Mesenchymal stem cell (in vitro differentiated cells and primary cell): ENCODE results near the gene MARVELD1.

Experiments
- DNase-seq: peaks from one replicate; pipeline ENCODE4 v3.0.0-alpha.2; 2013
- H2AFZ ChIP-seq: one replicate; pipeline ENCODE4 v1.6.1; 2013; ENCODE audit warnings: low read depth, mild to moderate bottlenecking, control low read depth, inconsistent platforms, low read length, moderate library complexity
- H2AK5ac ChIP-seq: 2 replicates; pipeline ENCODE4 v1.6.1; 2013; ENCODE audit warnings: low read length, moderate library complexity, mild to moderate bottlenecking, inconsistent platforms; ENCODE audit not compliant: severe bottlenecking
- H2BK120ac ChIP-seq: one replicate; pipeline ENCODE4 v1.6.1; 2013; ENCODE audit warnings: low read depth, mild to moderate bottlenecking, inconsistent platforms, low read length, moderate library complexity
- H2BK12ac ChIP-seq, 2 experiments: one replicate each; pipeline ENCODE4 v1.6.1; 2013; ENCODE audit warnings: inconsistent platforms in 2 of 2, low read length in 2 of 2, mild to moderate bottlenecking in 2 of 2, moderate library complexity in 2 of 2, control low read depth in 1 of 2
- H2BK15ac ChIP-seq: one replicate; pipeline ENCODE4 v1.6.1; 2013; ENCODE audit warnings: mild to moderate bottlenecking, low read depth, inconsistent platforms; ENCODE audit not compliant: poor library complexity, severe bottlenecking
- H2BK5ac ChIP-seq: 2 replicates; pipeline ENCODE4 v1.6.1; 2013; ENCODE audit warnings: low read depth, mild to moderate bottlenecking, low read length, control low read depth, inconsistent platforms; ENCODE audit not compliant: poor library complexity, severe bottlenecking
- H3K14ac ChIP-seq, 2 experiments: one replicate each; pipeline ENCODE4 v1.6.1; 2013; ENCODE audit warnings: inconsistent platforms in 2 of 2, low read length in 2 of 2, control low read depth in 1 of 2, mild to moderate bottlenecking in 1 of 2, moderate library complexity in 1 of 2
- H3K18ac ChIP-seq, 2 experiments: one replicate each; pipeline ENCODE4 v1.6.1; 2013; ENCODE audit warnings: inconsistent platforms in 2 of 2, low read length in 2 of 2, control low read depth in 1 of 2, low read depth in 1 of 2, mild to moderate bottlenecking in 1 of 2
- H3K23ac ChIP-seq, 2 experiments: one replicate each; pipeline ENCODE4 v1.6.1; 2013; ENCODE audit warnings: inconsistent platforms in 2 of 2, low read length in 2 of 2, mild to moderate bottlenecking in 2 of 2, moderate library complexity in 2 of 2, control low read depth in 1 of 2
- H3K27ac ChIP-seq: 2 replicates; pipeline ENCODE4 v1.5.1; 2013; ENCODE audit warnings: mild to moderate bottlenecking, moderate library complexity, low read length, control low read depth, inconsistent platforms; ENCODE audit not compliant: poor library complexity, severe bottlenecking
- H3K27me3 ChIP-seq, 2 experiments: 2 replicates each; pipeline versions ENCODE4 v1.6.1 to v1.7.0; 2013; ENCODE audit warnings: low read length in 2 of 2, mild to moderate bottlenecking in 2 of 2, moderate library complexity in 2 of 2, control low read depth in 1 of 2, inconsistent platforms in 1 of 2; ENCODE audit not compliant: control insufficient read depth in 1 of 2, insufficient read depth in 1 of 2
- H3K36me3 ChIP-seq, 2 experiments: 2 replicates each; pipeline versions ENCODE4 v1.6.1 to v1.7.0; 2013; ENCODE audit warnings: low read length in 2 of 2, control low read depth in 1 of 2, inconsistent platforms in 1 of 2, low read depth in 1 of 2, mild to moderate bottlenecking in 1 of 2; ENCODE audit not compliant: insufficient read depth in 2 of 2, control insufficient read depth in 1 of 2
- H3K4ac ChIP-seq, 2 experiments: one replicate each; pipeline ENCODE4 v1.6.1; 2013; ENCODE audit warnings: inconsistent platforms in 2 of 2, low read length in 2 of 2, mild to moderate bottlenecking in 2 of 2, moderate library complexity in 2 of 2, control low read depth in 1 of 2, low read depth in 1 of 2
- H3K4me1 ChIP-seq: 2 replicates; pipeline ENCODE4 v1.6.1; 2013; ENCODE audit warnings: low read depth, low read length, control low read depth; ENCODE audit not compliant: control insufficient read depth, insufficient read depth
- H3K4me2 ChIP-seq: 2 replicates; pipeline ENCODE4 v1.6.1; 2013; ENCODE audit warnings: low read length, mild to moderate bottlenecking, inconsistent platforms; ENCODE audit not compliant: poor library complexity, severe bottlenecking
- H3K4me3 ChIP-seq, 2 experiments: 2 replicates each; pipeline versions ENCODE4 v1.5.1 to v1.7.0; 2013; ENCODE audit warnings: low read length in 2 of 2, mild to moderate bottlenecking in 2 of 2, control low read depth in 1 of 2, low read depth in 1 of 2; ENCODE audit not compliant: insufficient read depth in 1 of 2
- H3K79me1 ChIP-seq: replicated peaks from 2 replicates; pipeline ENCODE4 v1.6.1; 2013; ENCODE audit warnings: mild to moderate bottlenecking, control low read depth, low read length, inconsistent platforms; ENCODE audit not compliant: poor library complexity, severe bottlenecking
- H3K9ac ChIP-seq: 2 replicates; pipeline ENCODE4 v1.7.0; 2013; ENCODE audit warnings: mild to moderate bottlenecking, low read length, moderate library complexity
- H3K9me3 ChIP-seq: 2 replicates; pipeline ENCODE4 v1.7.0; 2013; ENCODE audit warnings: mild to moderate bottlenecking, low read length; ENCODE audit not compliant: control insufficient read depth
- H4K8ac ChIP-seq: one replicate; pipeline ENCODE4 v1.6.1; 2013; ENCODE audit warnings: inconsistent platforms, mild to moderate bottlenecking, low read length, moderate library complexity
- H4K91ac ChIP-seq: one replicate; pipeline ENCODE4 v1.6.1; 2013; ENCODE audit warnings: mild to moderate bottlenecking, low read length, inconsistent platforms
- WGBS: methylation state at CpG from one replicate; pipeline ENCODE4 v1.1.7; 2013; ENCODE audit warnings: mixed read lengths; 5-methylcytosine and 5-hydroxymethylcytosine counted together

MARVELD1 gene

GRCh38 chr10:97714401-97715258 lies 1.1 kb downstream of the MARVELD1 start:
- Histone ChIP-seq H3K36me3 (peaks cover 26 to 38% of the 10 kb centered on the region in 2 experiments), H3K4me2 (peak overlapping the region; percentile 62), H3K4ac (peak overlapping the region; percentile 97 to 99), H3K27me3 (no peaks in the 10 kb centered on the region), H3K18ac (peak overlapping the region; percentile 97 to 100), H3K4me1 (peaks cover 28% of the 10 kb centered on the region), H4K8ac (peak overlapping the region; percentile 83), H3K79me1 (peaks cover 31% of the 10 kb centered on the region), H2AFZ (peak overlapping the region; percentile 30), H3K9me3 (no peaks in the 10 kb centered on the region), H3K27ac (peak overlapping the region; percentile 76), H2AK5ac (peak overlapping the region; percentile 5), H2BK12ac (peak overlapping the region; percentile 20 to 37), H2BK5ac (peak overlapping the region; percentile 63), H3K4me3 (peak overlapping the region; percentile 83 to 93), H4K91ac (peak overlapping the region; percentile 95), H3K14ac (peak overlapping the region in 1 of 2 experiments; percentile 100), H3K9ac (peak overlapping the region; percentile 97), H2BK15ac (peak overlapping the region; percentile 84), H3K23ac (peak overlapping the region; percentile 20 to 96), H2BK120ac (peak overlapping the region; percentile 77)
- 2% methylated on average over 63 of the region's 74 CpGs for WGBS
- DNase-seq = peak; percentile 80

GRCh38 chr10:97715259-97715874 lies 1.8 kb downstream of the MARVELD1 start:
- no peak overlapping the region for H2BK120ac ChIP-seq
- H2BK5ac ChIP-seq = no peak overlapping the region
- H4K91ac ChIP-seq = peak overlapping the region; percentile 44
- peak overlapping the region; percentile 15 to 29 for H3K4ac ChIP-seq
- peak overlapping the region; percentile 49 to 100 for H3K18ac ChIP-seq
- H3K27me3 ChIP-seq = no peaks in the 10 kb centered on the region
- no peak overlapping the region for H2BK15ac ChIP-seq
- peak overlapping the region; percentile 27 for H2AK5ac ChIP-seq
- no peak for DNase-seq
- H4K8ac ChIP-seq = peak overlapping the region; percentile 40
- H3K4me3 ChIP-seq = peak overlapping the region; percentile 83 to 93
- WGBS = 40% methylated on average over 8 of the region's 8 CpGs
- H3K9me3 ChIP-seq = no peaks in the 10 kb centered on the region
- peak overlapping the region; percentile 62 for H3K4me2 ChIP-seq
- H3K4me1 ChIP-seq = peaks cover 28% of the 10 kb centered on the region
- no peak overlapping the region for H2AFZ ChIP-seq
- peak overlapping the region; percentile 97 for H3K9ac ChIP-seq
- peaks cover 26 to 40% of the 10 kb centered on the region in 2 experiments for H3K36me3 ChIP-seq
- peak overlapping the region; percentile 20 to 37 for H3K23ac ChIP-seq
- peak overlapping the region; percentile 76 for H3K27ac ChIP-seq
- H3K79me1 ChIP-seq = peaks cover 31% of the 10 kb centered on the region
- no peak overlapping the region for H2BK12ac ChIP-seq
- no peak overlapping the region for H3K14ac ChIP-seq

- Histone ChIP-seq H2BK15ac (no peak overlapping the region), H3K18ac (peak overlapping the region in 1 of 2 experiments; percentile 6), H2BK12ac (peak overlapping the region in 1 of 2 experiments; percentile 38), H3K27ac (no peak overlapping the region), H3K36me3 (peaks cover 29 to 40% of the 10 kb centered on the region in 2 experiments), H2BK120ac (no peak overlapping the region), H2AK5ac (no peak overlapping the region), H4K91ac (no peak overlapping the region), H3K4me2 (no peak overlapping the region), H3K4me1 (peaks cover 28% of the 10 kb centered on the region), H3K27me3 (no peaks in the 10 kb centered on the region), H2AFZ (no peak overlapping the region), H3K23ac (no peak overlapping the region), H3K14ac (no peak overlapping the region), H3K79me1 (peaks cover 31% of the 10 kb centered on the region), H3K9me3 (no peaks in the 10 kb centered on the region), H2BK5ac (no peak overlapping the region), H3K9ac (peak overlapping the region; percentile 4), H3K4ac (no peak overlapping the region), H3K4me3 (no peak overlapping the region), H4K8ac (no peak overlapping the region)
- no peak for DNase-seq
- WGBS = 97% methylated on average over 7 of the region's 7 CpGs
Measured at GRCh38 chr10:97717627-97718026, 4.1 kb downstream of the MARVELD1 start.

GRCh38 chr10:97718178-97718577 lies 4.6 kb downstream of the MARVELD1 start:
- Histone ChIP-seq H2AFZ (no peak overlapping the region), H3K9me3 (no peaks in the 10 kb centered on the region), H3K23ac (no peak overlapping the region), H3K18ac (no peak overlapping the region), H4K91ac (no peak overlapping the region), H3K27ac (no peak overlapping the region), H3K36me3 (peaks cover 32 to 40% of the 10 kb centered on the region in 2 experiments), H3K4ac (no peak overlapping the region), H3K14ac (no peak overlapping the region), H4K8ac (no peak overlapping the region), H3K27me3 (no peaks in the 10 kb centered on the region), H3K4me2 (no peak overlapping the region), H3K4me1 (peaks cover 24% of the 10 kb centered on the region), H2BK12ac (no peak overlapping the region), H2BK15ac (no peak overlapping the region), H2BK5ac (no peak overlapping the region), H3K9ac (peak overlapping the region; percentile 4), H3K4me3 (no peak overlapping the region), H2BK120ac (no peak overlapping the region), H2AK5ac (no peak overlapping the region), H3K79me1 (peaks cover 28% of the 10 kb centered on the region)
- 92% methylated on average over 5 of the region's 6 CpGs for whole genome bisulfite sequencing
- DNase-seq = no peak
